HEK293 (cell line): ENCODE measurements around the gene KEL.

ENCODE experiments used
- CTCF ChIA-PET: fragments of 350-600 bp; formaldehyde crosslinking; extraction: SDS; loops from one replicate; lab custom pipeline; 2021; ENCODE audit warnings: antibody characterized with exemption; lab: Yijun Ruan, JAX
- POLR2A ChIA-PET: fragments of 300-600 bp; formaldehyde crosslinking; extraction: SDS; loops from one replicate; lab custom pipeline; 2020; ENCODE audit warnings: antibody characterized with exemption, inconsistent platforms; lab: Yijun Ruan, JAX
- H3K27ac ChIP-seq: fragments of 200-500 bp; sonication (Bioruptor generic); 2 replicates; pipeline ENCODE4 v1.5.1; 2014; ENCODE audit warnings: low read depth, low read length, control low read depth, inconsistent platforms; ENCODE audit errors: extremely low read depth
- H3K36me3 ChIP-seq, 2 experiments: fragments of 200-500 bp in 1 of 2; sonication (Bioruptor generic) in 1 of 2; 1 replicate in 1 of 2; 2 replicates in 1 of 2; pipeline ENCODE4 v1.5.1; 2014 to 2017; ENCODE audit warnings: inconsistent platforms in 2 of 2, low read length in 2 of 2; ENCODE audit not compliant: control insufficient read depth in 2 of 2, insufficient read depth in 1 of 2
- H3K4me1 ChIP-seq: fragments of 200-500 bp; sonication (Bioruptor generic); 2 replicates; pipeline ENCODE4 v1.5.1; 2014; ENCODE audit warnings: mild to moderate bottlenecking, low read length, inconsistent platforms; ENCODE audit not compliant: control insufficient read depth, insufficient read depth
- H3K4me3 ChIP-seq: 2 replicates; pipeline ENCODE4 v1.5.1; 2011; ENCODE audit warnings: low read depth, mild to moderate bottlenecking, control low read depth, low read length, moderate library complexity
- H3K9me3 ChIP-seq: fragments of 200-500 bp; sonication (Bioruptor generic); 2 replicates; pipeline ENCODE4 v1.5.1; 2014; ENCODE audit warnings: low read depth, low read length, inconsistent platforms; ENCODE audit not compliant: control insufficient read depth, insufficient read depth
- INSM2 ChIP-seq: fragments of 450-650 bp; formaldehyde crosslinking; IDR thresholded peaks from 2 replicates; pipeline ENCODE4 v1.5.1; 2016; ENCODE audit warnings: missing biosample characterization, missing genetic modification characterization
- KLF1 ChIP-seq: fragments of 450-650 bp; formaldehyde crosslinking; IDR thresholded peaks from 2 replicates; pipeline ENCODE4 v1.5.1; 2016; ENCODE audit warnings: missing biosample characterization, missing genetic modification characterization
- OVOL3 ChIP-seq: fragments of 450-650 bp; formaldehyde crosslinking; IDR thresholded peaks from 2 replicates; pipeline ENCODE4 v1.5.1; 2016; ENCODE audit warnings: missing biosample characterization, missing genetic modification characterization
- SETDB1 ChIP-seq: IDR thresholded peaks from one replicate; pipeline ENCODE4 v1.6.1; 2017; ENCODE audit warnings: mild to moderate bottlenecking, low read length, moderate library complexity, mixed read lengths; ENCODE audit not compliant: insufficient read length
- TRIM28 ChIP-seq: IDR thresholded peaks from 2 replicates; pipeline ENCODE4 v1.6.1; 2011; ENCODE audit warnings: low read length, control low read depth, borderline replicate concordance
- WT1 ChIP-seq: fragments of 450-650 bp; formaldehyde crosslinking; IDR thresholded peaks from 2 replicates; pipeline ENCODE4 v1.5.1; 2016; ENCODE audit warnings: missing biosample characterization, missing genetic modification characterization
- YY2 ChIP-seq: fragments of 450-650 bp; formaldehyde crosslinking; IDR thresholded peaks from 2 replicates; pipeline ENCODE4 v1.5.1; 2016; ENCODE audit warnings: missing biosample characterization, missing genetic modification characterization
- ZBTB17 ChIP-seq: fragments of 450-650 bp; formaldehyde crosslinking; IDR thresholded peaks from 2 replicates; pipeline ENCODE4 v1.5.1; 2016; ENCODE audit warnings: missing biosample characterization, missing genetic modification characterization
- ZBTB6 ChIP-seq: fragments of 450-650 bp; formaldehyde crosslinking; IDR thresholded peaks from 2 replicates; pipeline ENCODE4 v1.5.1; 2017; ENCODE audit warnings: missing biosample characterization, missing genetic modification characterization
- ZNF138 ChIP-seq: fragments of 450-650 bp; formaldehyde crosslinking; IDR thresholded peaks from 2 replicates; pipeline ENCODE4 v1.5.1; 2016; ENCODE audit warnings: missing biosample characterization, missing genetic modification characterization, borderline replicate concordance
- ZNF140 ChIP-seq: fragments of 450-650 bp; formaldehyde crosslinking; IDR thresholded peaks from 2 replicates; pipeline ENCODE4 v1.5.1; 2016; ENCODE audit warnings: missing biosample characterization, missing genetic modification characterization
- ZNF221 ChIP-seq: fragments of 450-650 bp; formaldehyde crosslinking; IDR thresholded peaks from 2 replicates; pipeline ENCODE4 v1.5.1; 2017; ENCODE audit warnings: missing biosample characterization, missing genetic modification characterization, borderline replicate concordance
- ZNF239 ChIP-seq: fragments of 450-650 bp; formaldehyde crosslinking; IDR thresholded peaks from 2 replicates; pipeline ENCODE4 v1.5.1; 2016; ENCODE audit warnings: missing biosample characterization, missing genetic modification characterization
- ZNF324 ChIP-seq: fragments of 450-650 bp; formaldehyde crosslinking; IDR thresholded peaks from 2 replicates; pipeline ENCODE4 v1.5.1; 2016; ENCODE audit warnings: missing biosample characterization, missing genetic modification characterization
- ZNF626 ChIP-seq: fragments of 450-650 bp; sonication (Bioruptor Pico); formaldehyde crosslinking; IDR thresholded peaks from 2 replicates; pipeline ENCODE4 v1.5.1; 2018; ENCODE audit warnings: missing biosample characterization, missing genetic modification characterization, inconsistent platforms
- ZNF670 ChIP-seq: fragments of 450-650 bp; formaldehyde crosslinking; IDR thresholded peaks from 2 replicates; pipeline ENCODE4 v1.5.1; 2016; ENCODE audit warnings: missing biosample characterization, missing genetic modification characterization, low read depth
- ZNF792 ChIP-seq: fragments of 450-650 bp; formaldehyde crosslinking; IDR thresholded peaks from 2 replicates; pipeline ENCODE4 v1.5.1; 2016; ENCODE audit warnings: missing biosample characterization, missing genetic modification characterization
- ZNF837 ChIP-seq: fragments of 450-650 bp; formaldehyde crosslinking; IDR thresholded peaks from 2 replicates; pipeline ENCODE4 v1.5.1; 2016; ENCODE audit warnings: missing biosample characterization, missing genetic modification characterization
- TF ChIP-seq, protein P1 (sequence below): fragments of 450-650 bp; IDR thresholded peaks from 2 replicates; pipeline ENCODE4 v1.5.1; 2018; ENCODE audit warnings: missing biosample characterization, mild to moderate bottlenecking, missing genetic modification characterization
- TF ChIP-seq, protein P2 (sequence below): fragments of 450-650 bp; formaldehyde crosslinking; optimal IDR thresholded peaks from 2 replicates; pipeline ENCODE3; 2016; ENCODE audit warnings: missing biosample characterization, mild to moderate bottlenecking, missing genetic modification characterization
- TF ChIP-seq, protein P3 (sequence below): fragments of 450-650 bp; formaldehyde crosslinking; IDR thresholded peaks from 2 replicates; pipeline ENCODE4 v1.5.1; 2017; ENCODE audit warnings: missing biosample characterization, missing genetic modification characterization

Gene KEL

DNA sequence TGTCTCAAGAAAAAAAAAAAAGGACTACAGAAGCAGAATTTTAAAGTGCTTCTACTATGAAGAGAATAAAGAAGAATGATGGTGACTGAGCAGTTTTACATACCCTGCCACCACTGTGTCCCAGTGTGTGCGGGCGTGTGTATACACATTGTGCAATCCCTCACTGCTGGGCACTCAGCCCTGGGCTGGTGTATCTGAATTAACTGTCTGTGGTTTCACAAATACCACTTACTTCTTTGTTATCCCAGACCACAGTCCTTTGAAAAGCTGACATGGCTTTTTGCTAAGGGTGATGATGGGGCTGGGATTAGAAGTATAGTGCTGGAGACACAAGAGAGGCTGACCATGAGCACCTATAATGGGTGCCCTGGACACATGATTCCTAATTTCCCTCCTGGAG, 55.5 kb downstream of the KEL start (continued):
- no peak for TF ChIP-seq ZBTB6 (tag by site-specific recombination)
- TF ChIP-seq ZNF239 (tag by site-specific recombination): no peak
- TF ChIP-seq, protein P1, sequence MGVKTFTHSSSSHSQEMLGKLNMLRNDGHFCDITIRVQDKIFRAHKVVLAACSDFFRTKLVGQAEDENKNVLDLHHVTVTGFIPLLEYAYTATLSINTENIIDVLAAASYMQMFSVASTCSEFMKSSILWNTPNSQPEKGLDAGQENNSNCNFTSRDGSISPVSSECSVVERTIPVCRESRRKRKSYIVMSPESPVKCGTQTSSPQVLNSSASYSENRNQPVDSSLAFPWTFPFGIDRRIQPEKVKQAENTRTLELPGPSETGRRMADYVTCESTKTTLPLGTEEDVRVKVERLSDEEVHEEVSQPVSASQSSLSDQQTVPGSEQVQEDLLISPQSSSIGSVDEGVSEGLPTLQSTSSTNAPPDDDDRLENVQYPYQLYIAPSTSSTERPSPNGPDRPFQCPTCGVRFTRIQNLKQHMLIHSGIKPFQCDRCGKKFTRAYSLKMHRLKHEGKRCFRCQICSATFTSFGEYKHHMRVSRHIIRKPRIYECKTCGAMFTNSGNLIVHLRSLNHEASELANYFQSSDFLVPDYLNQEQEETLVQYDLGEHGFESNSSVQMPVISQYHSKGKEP (tag by site-specific recombination): no peak

GRCh38 chr7:142905759-142906158, 56.4 kb downstream of the KEL start:
- H3K4me3 ChIP-seq: no peak overlapping the region
- POLR2A ChIA-PET: no interaction called here
- no peaks in the 10 kb centered on the region for H3K36me3 ChIP-seq
- no peaks in the 10 kb centered on the region for H3K4me1 ChIP-seq
- no peaks in the 10 kb centered on the region for H3K9me3 ChIP-seq
- CTCF ChIA-PET: no interaction called here
- no peak overlapping the region for H3K27ac ChIP-seq
- TF ChIP-seq ZNF626 (tag by site-specific recombination) (0 out of 2 replicates have a peak, but pooled peaks have one; percentile 30), SETDB1 (peak; percentile 94), ZNF140 (no peak), TRIM28 (peak; percentile 17; the same call in 1 of the 2 replicates), ZNF221 (no peak), OVOL3 (tag by site-specific recombination) (no peak)

DNA sequence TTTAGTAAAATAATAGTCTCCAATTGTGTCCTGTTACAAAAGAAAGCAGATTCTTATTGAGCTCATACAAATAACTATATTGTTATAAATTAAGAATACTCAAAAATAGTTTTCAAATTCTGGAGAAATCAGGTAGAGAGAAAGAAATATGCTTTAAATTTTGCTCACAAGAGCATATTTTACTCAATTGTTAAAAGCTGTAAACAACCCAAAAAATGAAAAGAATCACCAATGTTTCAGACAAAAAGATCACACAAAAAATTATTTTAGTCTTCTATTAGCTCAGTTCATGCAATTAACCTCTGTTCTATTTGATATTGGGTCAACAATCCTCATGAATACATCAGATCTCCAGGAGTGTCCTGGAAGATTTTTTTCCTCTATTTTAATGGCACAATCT, 58.0 kb downstream of the KEL start:
- Histone ChIP-seq H3K27ac (no peak overlapping the region), H3K36me3 (no peaks in the 10 kb centered on the region), H3K4me1 (no peaks in the 10 kb centered on the region), H3K4me3 (no peak overlapping the region), H3K9me3 (no peaks in the 10 kb centered on the region)
- ChIA-PET POLR2A (no interaction called here), CTCF (interaction anchor here (0.6 to 0.8 kb wide), 3 partner anchors 16 to 98 kb away, joined by 3 read pairs; no protein-coding TSS in a partner anchor)
- TF ChIP-seq SETDB1: peak; percentile 95
- TF ChIP-seq INSM2 (tag by site-specific recombination): no peak
- peak; percentile 8; the same call in 1 of the 2 replicates for TF ChIP-seq ZNF140

GRCh38 chr7:142901426-142902259, 60.5 kb downstream of the KEL start:
- Histone ChIP-seq H3K9me3 (no peaks in the 10 kb centered on the region), H3K27ac (no peak overlapping the region), H3K36me3 (no peaks in the 10 kb centered on the region), H3K4me1 (no peaks in the 10 kb centered on the region), H3K4me3 (no peak overlapping the region)
- ChIA-PET CTCF (interaction anchor here (0.8 to 4.0 kb wide), 4 partner anchors 9 to 313 kb away, joined by 3 to 16 read pairs (median 8); no protein-coding TSS in a partner anchor), POLR2A (interaction anchor here (0.6 kb wide), 1 partner anchor 29 kb away, joined by 3 read pairs; no protein-coding TSS in a partner anchor)
- no peak for TF ChIP-seq YY2 (tag by site-specific recombination)
- no peak for TF ChIP-seq ZNF324 (tag by site-specific recombination)
- TF ChIP-seq KLF1 (tag by site-specific recombination): no peak
- TF ChIP-seq ZNF792: no peak
- TF ChIP-seq, protein P2, sequence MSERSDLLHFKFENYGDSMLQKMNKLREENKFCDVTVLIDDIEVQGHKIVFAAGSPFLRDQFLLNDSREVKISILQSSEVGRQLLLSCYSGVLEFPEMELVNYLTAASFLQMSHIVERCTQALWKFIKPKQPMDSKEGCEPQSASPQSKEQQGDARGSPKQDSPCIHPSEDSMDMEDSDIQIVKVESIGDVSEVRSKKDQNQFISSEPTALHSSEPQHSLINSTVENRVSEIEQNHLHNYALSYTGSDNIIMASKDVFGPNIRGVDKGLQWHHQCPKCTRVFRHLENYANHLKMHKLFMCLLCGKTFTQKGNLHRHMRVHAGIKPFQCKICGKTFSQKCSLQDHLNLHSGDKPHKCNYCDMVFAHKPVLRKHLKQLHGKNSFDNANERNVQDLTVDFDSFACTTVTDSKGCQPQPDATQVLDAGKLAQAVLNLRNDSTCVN: no peak
- TF ChIP-seq, protein P3, sequence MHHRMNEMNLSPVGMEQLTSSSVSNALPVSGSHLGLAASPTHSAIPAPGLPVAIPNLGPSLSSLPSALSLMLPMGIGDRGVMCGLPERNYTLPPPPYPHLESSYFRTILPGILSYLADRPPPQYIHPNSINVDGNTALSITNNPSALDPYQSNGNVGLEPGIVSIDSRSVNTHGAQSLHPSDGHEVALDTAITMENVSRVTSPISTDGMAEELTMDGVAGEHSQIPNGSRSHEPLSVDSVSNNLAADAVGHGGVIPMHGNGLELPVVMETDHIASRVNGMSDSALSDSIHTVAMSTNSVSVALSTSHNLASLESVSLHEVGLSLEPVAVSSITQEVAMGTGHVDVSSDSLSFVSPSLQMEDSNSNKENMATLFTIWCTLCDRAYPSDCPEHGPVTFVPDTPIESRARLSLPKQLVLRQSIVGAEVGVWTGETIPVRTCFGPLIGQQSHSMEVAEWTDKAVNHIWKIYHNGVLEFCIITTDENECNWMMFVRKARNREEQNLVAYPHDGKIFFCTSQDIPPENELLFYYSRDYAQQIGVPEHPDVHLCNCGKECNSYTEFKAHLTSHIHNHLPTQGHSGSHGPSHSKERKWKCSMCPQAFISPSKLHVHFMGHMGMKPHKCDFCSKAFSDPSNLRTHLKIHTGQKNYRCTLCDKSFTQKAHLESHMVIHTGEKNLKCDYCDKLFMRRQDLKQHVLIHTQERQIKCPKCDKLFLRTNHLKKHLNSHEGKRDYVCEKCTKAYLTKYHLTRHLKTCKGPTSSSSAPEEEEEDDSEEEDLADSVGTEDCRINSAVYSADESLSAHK (tag by site-specific recombination): no peak
- TF ChIP-seq ZNF138 (tag by site-specific recombination): no peak
- no peak for TF ChIP-seq WT1
- TF ChIP-seq ZNF670 (tag by site-specific recombination): no peak
- no peak for TF ChIP-seq ZBTB17
- TF ChIP-seq ZNF837: no peak
